SU-DHL-6 (cell line): Measurements from ENCODE around the gene CDR2L.

Source experiments
- H2AFZ ChIP-seq: fragments of 200-600 bp; sonication (generic); 2 replicates; pipeline ENCODE4 v1.6.1; 2014; ENCODE audit warnings: low read depth, mild to moderate bottlenecking, moderate library complexity, mixed read lengths, antibody characterized with exemption, low read length; ENCODE audit not compliant: severe bottlenecking
- H3F3A ChIP-seq: fragments of 200-600 bp; shearing (Covaris generic); 2 replicates; pipeline ENCODE4 v1.6.0; 2016; ENCODE audit warnings: antibody characterized with exemption, mild to moderate bottlenecking; ENCODE audit not compliant: insufficient read depth
- H3K27ac ChIP-seq: fragments of 200-600 bp; sonication (generic); 2 replicates; pipeline ENCODE4 v1.5.1; 2016; ENCODE audit warnings: low read depth, mild to moderate bottlenecking, low read length, moderate library complexity, mixed read lengths
- H3K27me3 ChIP-seq: fragments of 200-600 bp; sonication (generic), shearing (Covaris generic); 2 replicates; pipeline ENCODE4 v1.6.0; 2014; ENCODE audit warnings: mild to moderate bottlenecking, low read length
- H3K36me3 ChIP-seq: fragments of 200-600 bp; sonication (generic); 2 replicates; pipeline ENCODE4 v1.6.1; 2014; ENCODE audit warnings: mild to moderate bottlenecking, low read length, mixed read lengths
- H3K4me2 ChIP-seq: fragments of 300-600, 200-600 bp; shearing (Covaris generic), sonication (generic); 2 replicates; pipeline ENCODE4 v1.6.0; 2014; ENCODE audit warnings: low read length, low read depth, mild to moderate bottlenecking; ENCODE audit not compliant: poor library complexity, severe bottlenecking
- H3K4me3 ChIP-seq: fragments of 200-600 bp; sonication (generic); 2 replicates; pipeline ENCODE4 v1.5.1; 2014; ENCODE audit warnings: antibody characterized with exemption, low read length, mild to moderate bottlenecking, mixed read lengths; ENCODE audit not compliant: insufficient read depth, poor library complexity, severe bottlenecking
- H3K79me2 ChIP-seq: fragments of 200-600 bp; sonication (generic); 2 replicates; pipeline ENCODE4 v1.6.1; 2014; ENCODE audit warnings: mild to moderate bottlenecking, low read length, moderate library complexity; ENCODE audit not compliant: insufficient read depth
- H3K9ac ChIP-seq: fragments of 200-600 bp; sonication (generic); 2 replicates; pipeline ENCODE4 v1.7.0; 2014; ENCODE audit warnings: mild to moderate bottlenecking, low read length
- H3K9me2 ChIP-seq: fragments of 200-600 bp; sonication (generic); replicated peaks from 2 replicates; pipeline ENCODE4 v1.6.1; 2014; ENCODE audit warnings: low read length; ENCODE audit not compliant: insufficient read depth
- H3K9me3 ChIP-seq: fragments of 200-600 bp; sonication (generic); 2 replicates; pipeline ENCODE4 v1.6.1; 2014; ENCODE audit warnings: low read length, mixed read lengths; ENCODE audit not compliant: insufficient read depth
- H4K20me1 ChIP-seq: fragments of 200-600 bp; sonication (generic); 2 replicates; pipeline ENCODE4 v1.6.1; 2014; ENCODE audit warnings: low read depth, mild to moderate bottlenecking, antibody characterized with exemption, low read length, moderate library complexity, mixed read lengths
- CTCF ChIP-seq: fragments of 200-600 bp; sonication (generic); IDR thresholded peaks from one replicate; pipeline ENCODE4 v1.5.1; 2017; ENCODE audit warnings: antibody characterized with exemption, mild to moderate bottlenecking, low read length, moderate library complexity; ENCODE audit not compliant: insufficient read depth, poor library complexity, severe bottlenecking
- EZH2phosphoT487 ChIP-seq: fragments of 200-600 bp; sonication (generic), shearing (Covaris generic); conservative IDR thresholded peaks from 2 replicates; pipeline ENCODE4 v1.6.1; 2018; ENCODE audit warnings: mild to moderate bottlenecking, antibody characterized with exemption, low read length, moderate library complexity, mixed read lengths

Gene CDR2L

GRCh38 chr17:74994440-74994839 lies 7.0 kb downstream of the CDR2L start:
- Histone ChIP-seq H3K27me3 (no peaks in the 10 kb centered on the region), H3K36me3 (no peaks in the 10 kb centered on the region), H3K4me2 (no peak overlapping the region), H4K20me1 (no peaks in the 10 kb centered on the region), H2AFZ (no peak overlapping the region), H3K27ac (no peak overlapping the region), H3K79me2 (no peaks in the 10 kb centered on the region), H3K9me2 (no peaks in the 10 kb centered on the region), H3K9ac (no peak overlapping the region), H3K9me3 (no peaks in the 10 kb centered on the region), H3K4me3 (no peak overlapping the region), H3F3A (no peaks in the 10 kb centered on the region)
- TF ChIP-seq CTCF (no peak), EZH2phosphoT487 (no peak)

DNA sequence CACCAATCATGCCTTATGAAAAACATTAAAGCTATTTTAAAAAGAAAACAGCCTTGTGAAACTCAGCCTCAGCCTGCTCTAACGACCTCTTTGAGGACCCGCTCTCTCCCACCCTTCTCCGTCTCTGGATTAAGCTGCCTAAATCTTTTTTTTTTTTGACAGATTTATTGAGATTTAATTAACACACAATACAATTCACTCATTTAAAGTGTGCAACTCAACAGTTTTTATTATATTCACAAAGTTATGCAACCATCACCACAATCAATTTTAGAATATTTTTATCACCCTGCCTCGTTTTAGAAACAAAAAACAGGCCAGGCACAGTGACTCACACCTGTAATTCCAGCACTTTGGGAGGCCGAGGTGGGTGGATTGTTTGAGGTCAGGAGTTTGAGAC lies 8.4 kb downstream of the CDR2L start:
- no peaks in the 10 kb centered on the region for H3K9me2 ChIP-seq

DNA sequence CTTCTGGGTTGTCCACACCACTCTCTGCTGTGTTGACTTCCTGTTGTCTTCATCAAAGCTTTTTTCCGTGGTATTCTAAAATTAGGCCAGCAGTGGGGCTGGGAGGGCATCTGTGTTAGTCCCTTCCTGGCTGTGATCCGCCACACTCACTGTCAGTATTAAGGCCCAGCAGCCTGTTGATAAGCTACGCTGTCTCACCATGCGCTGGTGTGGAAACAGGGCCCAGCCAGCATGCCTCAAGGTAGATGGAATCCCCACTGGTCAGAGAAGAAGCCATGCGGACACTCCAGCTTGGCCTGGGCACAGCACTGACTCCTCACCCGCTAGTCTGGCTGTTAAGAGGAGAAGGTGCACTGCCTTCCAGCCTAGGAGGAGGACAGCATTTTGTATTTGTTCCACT lies 11.4 kb downstream of the CDR2L start:
- Histone ChIP-seq H4K20me1 (no peaks in the 10 kb centered on the region), H3K9ac (no peak overlapping the region), H3K4me3 (no peak overlapping the region), H2AFZ (no peak overlapping the region), H3K9me2 (no peaks in the 10 kb centered on the region), H3K36me3 (no peaks in the 10 kb centered on the region), H3K4me2 (no peak overlapping the region), H3K9me3 (no peaks in the 10 kb centered on the region), H3K79me2 (no peaks in the 10 kb centered on the region), H3F3A (no peaks in the 10 kb centered on the region), H3K27ac (no peak overlapping the region), H3K27me3 (no peaks in the 10 kb centered on the region)
- TF ChIP-seq EZH2phosphoT487, result no peak

More for the DNA sequence above, 8.4 kb downstream of the CDR2L start:
- no peaks in the 10 kb centered on the region for H3F3A ChIP-seq
- no peaks in the 10 kb centered on the region for H3K9me3 ChIP-seq
- H3K79me2 ChIP-seq, result no peaks in the 10 kb centered on the region
- no peaks in the 10 kb centered on the region for H3K36me3 ChIP-seq
- no peaks in the 10 kb centered on the region for H4K20me1 ChIP-seq
- TF ChIP-seq EZH2phosphoT487, result no peak
- no peak for TF ChIP-seq CTCF
- H3K27me3 ChIP-seq, result no peaks in the 10 kb centered on the region
- H3K4me3 ChIP-seq, result no peak overlapping the region
- no peak overlapping the region for H3K27ac ChIP-seq
- H3K9ac ChIP-seq, result no peak overlapping the region
- H3K4me2 ChIP-seq, result no peak overlapping the region
- H2AFZ ChIP-seq, result no peak overlapping the region

DNA sequence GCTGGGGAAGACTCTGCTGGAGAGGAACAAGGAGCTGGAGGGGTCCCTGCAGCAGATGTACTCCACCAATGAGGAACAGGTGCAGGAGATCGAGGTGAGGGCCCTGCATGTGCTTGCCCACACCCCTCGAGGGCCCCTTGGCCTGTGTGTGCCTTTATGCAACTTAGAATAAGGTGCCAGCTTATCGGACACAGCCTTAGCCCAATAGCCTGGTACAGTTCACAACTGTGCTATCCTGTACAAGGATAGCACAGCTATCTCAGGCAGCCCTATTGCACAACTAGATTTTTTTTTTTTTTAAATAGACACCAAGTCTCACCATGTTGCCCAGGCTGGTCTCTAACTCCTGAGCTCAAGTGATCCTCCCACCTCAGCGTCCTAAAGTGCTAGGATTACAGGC lies 12.1 kb downstream of the CDR2L start:
- Histone ChIP-seq H3K4me3 (no peak overlapping the region), H3K9ac (no peak overlapping the region), H3K36me3 (no peaks in the 10 kb centered on the region), H3K9me3 (no peaks in the 10 kb centered on the region), H3K27ac (no peak overlapping the region), H2AFZ (no peak overlapping the region), H3F3A (no peaks in the 10 kb centered on the region), H3K27me3 (no peaks in the 10 kb centered on the region), H4K20me1 (no peaks in the 10 kb centered on the region), H3K4me2 (no peak overlapping the region), H3K79me2 (no peaks in the 10 kb centered on the region), H3K9me2 (no peaks in the 10 kb centered on the region)
- no peak for TF ChIP-seq EZH2phosphoT487
- no peak for TF ChIP-seq CTCF
